ENCODE results near the gene MBD3L2.
"Not testable (repeated sequence)": the region's sequence is repeated elsewhere in the genome, so short reads cannot be mapped to it uniquely, and the experiment has no call there.

MBD3L2 gene

DNA sequence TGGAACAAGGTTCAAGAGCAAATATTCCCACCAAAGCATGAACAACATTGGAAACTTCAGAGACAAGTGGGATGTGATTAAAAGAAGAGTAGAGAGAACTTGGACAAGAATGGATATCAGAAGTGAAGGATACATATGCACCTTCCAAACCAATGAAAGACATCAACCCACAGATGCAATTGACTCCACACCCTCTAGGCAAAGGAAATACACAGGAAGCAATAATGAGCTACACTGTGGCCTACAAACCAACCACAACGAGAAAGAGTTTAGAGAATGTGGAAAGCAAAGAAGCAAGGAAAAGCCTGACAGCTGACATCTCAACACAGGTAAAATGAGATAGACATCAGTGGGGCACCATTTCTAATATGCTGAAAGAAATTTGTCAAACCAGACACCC lies 20.3 kb upstream of the MBD3L2 start:
- not testable (repeated sequence) for H3K4me3 ChIP-seq (ENCODE audit: low read depth in 1 of 2, low read length in 2 of 2); H3K9me3 ChIP-seq (ENCODE audit: low read length); H3K27me3 ChIP-seq (ENCODE audit: control insufficient read depth in 1 of 2, insufficient read depth in 2 of 2, low read length in 2 of 2); H3K36me3 ChIP-seq (ENCODE audit: insufficient read depth, low read length); H3K4me1 ChIP-seq (ENCODE audit: insufficient read depth, low read length); H3K27ac ChIP-seq (ENCODE audit: low read depth, low read length); H3K9ac ChIP-seq (ENCODE audit: low read length)

DNA sequence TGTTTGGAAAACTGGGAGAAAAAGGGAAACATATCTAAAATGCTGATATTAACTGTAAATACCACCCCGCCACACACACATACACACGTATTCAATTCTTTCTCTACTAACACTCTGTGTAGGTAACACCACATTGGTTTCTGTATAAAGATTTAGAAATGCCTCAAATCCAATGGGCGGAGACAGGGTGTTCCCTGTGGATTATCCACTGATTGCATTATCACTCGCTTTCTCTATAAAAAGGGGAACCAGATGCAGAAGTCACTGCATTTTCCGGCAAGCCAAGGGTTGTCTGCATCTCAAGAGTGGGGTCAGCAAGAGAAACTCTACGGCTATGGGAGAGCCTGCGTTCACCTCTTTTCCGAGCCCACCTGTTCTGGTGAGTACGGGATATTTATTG lies 18.8 kb upstream of the MBD3L2 start, which contains the start of gene MBD3L5:
TSS of gene MBD3L5 (plus strand) at position 301 of the 400 bp plus-strand sequence. CDS start at position 335, 34 bp downstream.
- H3K27me3 ChIP-seq (ENCODE audit: control insufficient read depth in 1 of 2, insufficient read depth in 2 of 2, low read length in 2 of 2); H3K4me1 ChIP-seq (ENCODE audit: insufficient read depth, low read length); H3K4me3 ChIP-seq (ENCODE audit: low read depth in 1 of 2, low read length in 2 of 2); H3K9me3 ChIP-seq (ENCODE audit: low read length); H3K9ac ChIP-seq (ENCODE audit: low read length); H3K27ac ChIP-seq (ENCODE audit: low read depth, low read length); H3K36me3 ChIP-seq (ENCODE audit: insufficient read depth, low read length): not testable (repeated sequence)

DNA sequence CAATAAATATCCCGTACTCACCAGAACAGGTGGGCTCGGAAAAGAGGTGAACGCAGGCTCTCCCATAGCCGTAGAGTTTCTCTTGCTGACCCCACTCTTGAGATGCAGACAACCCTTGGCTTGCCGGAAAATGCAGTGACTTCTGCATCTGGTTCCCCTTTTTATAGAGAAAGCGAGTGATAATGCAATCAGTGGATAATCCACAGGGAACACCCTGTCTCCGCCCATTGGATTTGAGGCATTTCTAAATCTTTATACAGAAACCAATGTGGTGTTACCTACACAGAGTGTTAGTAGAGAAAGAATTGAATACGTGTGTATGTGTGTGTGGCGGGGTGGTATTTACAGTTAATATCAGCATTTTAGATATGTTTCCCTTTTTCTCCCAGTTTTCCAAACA lies 9.0 kb upstream of the MBD3L2 start, which contains the start of gene MBD3L4:
TSS of gene MBD3L4 (minus strand) at position 101 of the 400 bp plus-strand sequence. CDS start at position 66, 35 bp downstream.
- not testable (repeated sequence) for H3K4me1 ChIP-seq (ENCODE audit: insufficient read depth, low read length); H3K27ac ChIP-seq (ENCODE audit: low read depth, low read length); H3K9me3 ChIP-seq (ENCODE audit: low read length); H3K36me3 ChIP-seq (ENCODE audit: insufficient read depth, low read length); H3K9ac ChIP-seq (ENCODE audit: low read length); H3K27me3 ChIP-seq (ENCODE audit: control insufficient read depth in 1 of 2, insufficient read depth in 2 of 2, low read length in 2 of 2); H3K4me3 ChIP-seq (ENCODE audit: low read depth in 1 of 2, low read length in 2 of 2)

DNA sequence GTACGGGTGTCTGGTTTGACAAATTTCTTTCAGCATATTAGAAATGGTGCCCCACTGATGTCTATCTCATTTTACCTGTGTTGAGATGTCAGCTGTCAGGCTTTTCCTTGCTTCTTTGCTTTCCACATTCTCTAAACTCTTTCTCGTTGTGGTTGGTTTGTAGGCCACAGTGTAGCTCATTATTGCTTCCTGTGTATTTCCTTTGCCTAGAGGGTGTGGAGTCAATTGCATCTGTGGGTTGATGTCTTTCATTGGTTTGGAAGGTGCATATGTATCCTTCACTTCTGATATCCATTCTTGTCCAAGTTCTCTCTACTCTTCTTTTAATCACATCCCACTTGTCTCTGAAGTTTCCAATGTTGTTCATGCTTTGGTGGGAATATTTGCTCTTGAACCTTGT lies 7.6 kb upstream of the MBD3L2 start:
- not testable (repeated sequence) for H3K4me1 ChIP-seq (ENCODE audit: insufficient read depth, low read length); H3K27me3 ChIP-seq (ENCODE audit: control insufficient read depth in 1 of 2, insufficient read depth in 2 of 2, low read length in 2 of 2); H3K9me3 ChIP-seq (ENCODE audit: low read length); H3K9ac ChIP-seq (ENCODE audit: low read length); H3K27ac ChIP-seq (ENCODE audit: low read depth, low read length); H3K4me3 ChIP-seq (ENCODE audit: low read depth in 1 of 2, low read length in 2 of 2); H3K36me3 ChIP-seq (ENCODE audit: insufficient read depth, low read length)

DNA sequence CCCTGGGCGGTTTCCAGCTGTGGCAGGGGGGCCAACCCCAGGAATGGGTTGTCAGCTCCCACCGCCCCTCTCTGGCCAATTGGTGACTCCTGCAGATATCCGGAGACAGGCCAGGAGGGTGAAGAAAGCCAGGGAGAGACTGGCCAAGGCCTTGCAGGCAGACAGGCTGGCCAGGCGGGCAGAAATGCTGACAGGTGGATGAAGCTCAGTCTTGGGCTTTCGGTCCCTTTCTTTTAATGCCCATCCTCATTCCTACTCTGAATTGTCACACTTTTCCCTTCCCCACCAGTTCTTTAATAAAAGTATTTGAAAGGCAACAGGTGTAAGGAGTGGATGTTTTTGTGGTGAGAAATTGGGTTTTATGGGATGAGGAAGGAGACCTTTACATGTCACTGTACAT lies 2.3 kb downstream of the MBD3L2 start:
- not testable (repeated sequence) for H3K4me3 ChIP-seq (ENCODE audit: low read depth in 1 of 2, low read length in 2 of 2); H3K9me3 ChIP-seq (ENCODE audit: low read length); H3K4me1 ChIP-seq (ENCODE audit: insufficient read depth, low read length); H3K9ac ChIP-seq (ENCODE audit: low read length); H3K36me3 ChIP-seq (ENCODE audit: insufficient read depth, low read length); H3K27ac ChIP-seq (ENCODE audit: low read depth, low read length); H3K27me3 ChIP-seq (ENCODE audit: control insufficient read depth in 1 of 2, insufficient read depth in 2 of 2, low read length in 2 of 2)

DNA sequence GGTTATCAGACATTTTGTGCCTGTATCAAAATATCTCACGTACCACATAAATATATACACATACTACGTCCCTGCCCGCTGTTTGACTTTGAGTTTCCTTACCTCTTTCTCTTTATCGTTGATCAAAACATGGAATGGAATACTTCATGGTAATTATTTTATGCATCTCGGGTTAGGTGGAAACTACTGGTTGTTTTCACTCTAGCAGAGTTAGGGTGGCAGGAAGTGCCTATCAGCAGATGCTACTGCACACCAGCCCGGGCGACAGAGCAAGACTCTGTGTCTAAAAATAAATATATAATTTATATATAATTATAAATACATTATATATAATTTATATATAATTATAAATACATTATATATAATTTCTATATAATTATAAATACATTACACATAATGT lies 3.8 kb downstream of the MBD3L2 start:
- not testable (repeated sequence) for H3K27me3 ChIP-seq (ENCODE audit: control insufficient read depth in 1 of 2, insufficient read depth in 2 of 2, low read length in 2 of 2); H3K27ac ChIP-seq (ENCODE audit: low read depth, low read length); H3K9me3 ChIP-seq (ENCODE audit: low read length); H3K4me3 ChIP-seq (ENCODE audit: low read depth in 1 of 2, low read length in 2 of 2); H3K36me3 ChIP-seq (ENCODE audit: insufficient read depth, low read length); H3K4me1 ChIP-seq (ENCODE audit: insufficient read depth, low read length); H3K9ac ChIP-seq (ENCODE audit: low read length)

DNA sequence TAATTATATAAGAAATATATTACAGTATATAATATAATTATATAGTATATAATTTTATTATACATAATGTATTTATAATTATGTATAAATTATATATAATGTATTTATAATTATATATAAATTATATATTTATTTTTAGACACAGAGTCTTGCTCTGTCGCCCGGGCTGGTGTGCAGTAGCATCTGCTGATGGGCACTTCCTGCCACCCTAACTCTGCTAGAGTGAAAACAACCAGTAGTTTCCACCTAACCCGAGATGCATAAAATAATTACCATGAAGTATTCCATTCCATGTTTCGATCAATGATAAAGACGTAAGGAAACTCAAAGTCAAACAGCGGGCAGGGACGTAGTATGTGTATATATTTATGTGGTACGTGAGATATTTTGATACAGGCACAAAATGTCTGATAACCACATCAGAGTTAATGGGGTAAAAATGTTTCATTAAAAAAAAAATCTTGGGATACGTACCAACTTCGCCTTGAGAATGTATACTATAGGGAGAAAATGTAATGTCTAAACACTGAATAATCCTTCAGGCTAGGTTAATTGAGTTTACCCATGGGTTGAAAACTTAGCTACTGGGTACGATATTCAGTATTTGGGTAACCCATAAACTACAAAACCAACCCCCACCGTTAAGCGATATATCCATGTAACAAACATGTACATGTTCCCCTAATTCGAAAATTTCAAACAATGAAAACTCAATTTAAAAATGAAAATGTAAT lies 5.7 kb downstream of the MBD3L2 start:
- not testable (repeated sequence) for H3K4me1 ChIP-seq (ENCODE audit: insufficient read depth, low read length); H3K9me3 ChIP-seq (ENCODE audit: low read length)

DNA sequence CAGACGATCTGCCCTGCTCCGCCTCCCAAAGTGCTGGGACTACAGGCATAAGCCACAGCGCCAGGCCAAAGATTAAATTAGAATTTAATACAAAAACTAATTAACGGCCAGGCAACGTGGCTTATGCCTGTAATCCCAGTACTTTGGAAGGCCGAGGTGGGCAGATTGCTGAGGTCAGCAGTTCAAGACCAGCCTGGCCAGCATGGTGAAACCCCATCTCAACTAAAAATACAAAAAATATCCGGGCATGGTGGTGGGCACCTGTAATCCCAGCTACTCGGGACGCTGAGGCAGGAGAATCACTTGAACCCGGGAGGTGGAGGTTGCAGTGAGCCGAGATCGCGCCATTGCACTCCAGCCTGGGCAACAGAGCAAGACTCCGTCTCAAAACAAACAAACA lies 6.6 kb downstream of the MBD3L2 start:
- not testable (repeated sequence) for H3K36me3 ChIP-seq (ENCODE audit: insufficient read depth, low read length); H3K4me3 ChIP-seq (ENCODE audit: low read depth in 1 of 2, low read length in 2 of 2); H3K27me3 ChIP-seq (ENCODE audit: control insufficient read depth in 1 of 2, insufficient read depth in 2 of 2, low read length in 2 of 2); H3K9ac ChIP-seq (ENCODE audit: low read length); H3K27ac ChIP-seq (ENCODE audit: low read depth, low read length); H3K4me1 ChIP-seq (ENCODE audit: insufficient read depth, low read length); H3K9me3 ChIP-seq (ENCODE audit: low read length)

More for the DNA sequence above, 5.7 kb downstream of the MBD3L2 start:
- H3K27me3 ChIP-seq (ENCODE audit: control insufficient read depth in 1 of 2, insufficient read depth in 2 of 2, low read length in 2 of 2); H3K4me3 ChIP-seq (ENCODE audit: low read depth in 1 of 2, low read length in 2 of 2); H3K9ac ChIP-seq (ENCODE audit: low read length); H3K36me3 ChIP-seq (ENCODE audit: insufficient read depth, low read length); H3K27ac ChIP-seq (ENCODE audit: low read depth, low read length): not testable (repeated sequence)

DNA sequence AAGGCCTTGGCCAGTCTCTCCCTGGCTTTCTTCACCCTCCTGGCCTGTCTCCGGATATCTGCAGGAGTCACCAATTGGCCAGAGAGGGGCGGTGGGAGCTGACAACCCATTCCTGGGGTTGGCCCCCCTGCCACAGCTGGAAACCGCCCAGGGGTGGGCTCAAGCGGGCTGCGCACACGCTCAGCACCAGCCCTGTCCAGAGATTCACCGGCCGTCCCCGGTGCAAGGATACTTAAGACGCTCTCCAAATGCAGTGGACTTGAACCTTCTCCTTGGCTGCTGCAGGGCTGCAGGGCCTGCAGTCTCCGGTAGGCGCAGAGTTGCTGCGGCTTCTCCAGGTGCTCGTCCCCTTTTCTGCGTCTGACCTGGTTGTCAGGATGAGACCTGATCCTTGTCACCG lies 7.2 kb downstream of the MBD3L2 start:
- H3K9ac ChIP-seq (ENCODE audit: low read length); H3K4me1 ChIP-seq (ENCODE audit: insufficient read depth, low read length); H3K27ac ChIP-seq (ENCODE audit: low read depth, low read length); H3K9me3 ChIP-seq (ENCODE audit: low read length); H3K27me3 ChIP-seq (ENCODE audit: control insufficient read depth in 1 of 2, insufficient read depth in 2 of 2, low read length in 2 of 2); H3K4me3 ChIP-seq (ENCODE audit: low read depth in 1 of 2, low read length in 2 of 2); H3K36me3 ChIP-seq (ENCODE audit: insufficient read depth, low read length): not testable (repeated sequence)

DNA sequence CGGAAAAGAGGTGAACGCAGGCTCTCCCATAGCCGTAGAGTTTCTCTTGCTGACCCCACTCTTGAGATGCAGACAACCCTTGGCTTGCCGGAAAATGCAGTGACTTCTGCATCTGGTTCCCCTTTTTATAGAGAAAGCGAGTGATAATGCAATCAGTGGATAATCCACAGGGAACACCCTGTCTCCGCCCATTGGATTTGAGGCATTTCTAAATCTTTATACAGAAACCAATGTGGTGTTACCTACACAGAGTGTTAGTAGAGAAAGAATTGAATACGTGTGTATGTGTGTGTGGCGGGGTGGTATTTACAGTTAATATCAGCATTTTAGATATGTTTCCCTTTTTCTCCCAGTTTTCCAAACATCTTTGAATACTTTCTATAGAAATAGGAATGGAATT lies 9.5 kb downstream of the MBD3L2 start, which contains the start of gene MBD3L3:
TSS of gene MBD3L3 (minus strand) at position 101 of the 400 bp plus-strand sequence. CDS start at position 30, 71 bp downstream.
- not testable (repeated sequence) for H3K4me1 ChIP-seq (ENCODE audit: insufficient read depth, low read length); H3K27ac ChIP-seq (ENCODE audit: low read depth, low read length); H3K9me3 ChIP-seq (ENCODE audit: low read length); H3K36me3 ChIP-seq (ENCODE audit: insufficient read depth, low read length); H3K27me3 ChIP-seq (ENCODE audit: control insufficient read depth in 1 of 2, insufficient read depth in 2 of 2, low read length in 2 of 2); H3K4me3 ChIP-seq (ENCODE audit: low read depth in 1 of 2, low read length in 2 of 2); H3K9ac ChIP-seq (ENCODE audit: low read length)

DNA sequence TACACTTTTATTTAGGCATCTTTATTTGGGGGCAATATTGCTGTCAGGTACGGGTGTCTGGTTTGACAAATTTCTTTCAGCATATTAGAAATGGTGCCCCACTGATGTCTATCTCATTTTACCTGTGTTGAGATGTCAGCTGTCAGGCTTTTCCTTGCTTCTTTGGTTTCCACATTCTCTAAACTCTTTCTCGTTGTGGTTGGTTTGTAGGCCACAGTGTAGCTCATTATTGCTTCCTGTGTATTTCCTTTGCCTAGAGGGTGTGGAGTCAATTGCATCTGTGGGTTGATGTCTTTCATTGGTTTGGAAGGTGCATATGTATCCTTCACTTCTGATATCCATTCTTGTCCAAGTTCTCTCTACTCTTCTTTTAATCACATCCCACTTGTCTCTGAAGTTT lies 10.9 kb downstream of the MBD3L2 start:
- not testable (repeated sequence) for H3K9ac ChIP-seq (ENCODE audit: low read length); H3K4me1 ChIP-seq (ENCODE audit: insufficient read depth, low read length); H3K4me3 ChIP-seq (ENCODE audit: low read depth in 1 of 2, low read length in 2 of 2); H3K27ac ChIP-seq (ENCODE audit: low read depth, low read length); H3K36me3 ChIP-seq (ENCODE audit: insufficient read depth, low read length); H3K9me3 ChIP-seq (ENCODE audit: low read length); H3K27me3 ChIP-seq (ENCODE audit: control insufficient read depth in 1 of 2, insufficient read depth in 2 of 2, low read length in 2 of 2)

DNA sequence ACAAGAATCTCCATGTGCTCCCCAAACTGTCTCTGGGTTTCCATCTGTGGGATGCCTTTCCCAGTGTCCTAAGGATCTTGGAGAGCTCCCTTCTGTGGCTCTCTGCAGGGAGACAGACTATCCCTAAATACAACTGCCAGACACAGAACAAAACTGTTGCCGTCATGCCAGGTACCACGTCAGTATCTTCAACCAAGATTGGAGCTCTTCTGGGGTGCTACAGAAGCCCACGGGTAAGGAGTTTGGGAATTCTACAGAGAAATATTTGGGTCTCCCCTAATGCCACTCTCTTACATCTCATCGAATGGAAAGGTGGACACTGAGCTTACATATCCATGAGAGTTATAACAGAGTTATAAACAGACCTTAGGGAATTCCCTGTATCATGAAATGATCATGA lies 14.2 kb downstream of the MBD3L2 start:
- H3K27me3 ChIP-seq (ENCODE audit: control insufficient read depth in 1 of 2, insufficient read depth in 2 of 2, low read length in 2 of 2) = no peaks in the 10 kb centered on the region
- no peaks in the 10 kb centered on the region for H3K4me1 ChIP-seq (ENCODE audit: insufficient read depth, low read length)
- H3K4me3 ChIP-seq (ENCODE audit: low read depth in 1 of 2, low read length in 2 of 2) = no peak overlapping the region
- H3K27ac ChIP-seq (ENCODE audit: low read depth, low read length) = no peak overlapping the region
- no peaks in the 10 kb centered on the region for H3K9me3 ChIP-seq (ENCODE audit: low read length)
- H3K9ac ChIP-seq (ENCODE audit: low read length) = no peak overlapping the region
- H3K36me3 ChIP-seq (ENCODE audit: insufficient read depth, low read length) = no peaks in the 10 kb centered on the region
